Endothelial cell of umbilical vein (primary cell): ENCODE data around the gene CAMK2G. TPM values are rescaled to one million over a fixed set of nuclear protein-coding genes. Genes with fewer than 3 reads are reported as not detected.
"Not testable (repeated sequence)": the region's sequence is repeated elsewhere in the genome, so short reads cannot be mapped to it uniquely, and the experiment has no call there.

Experiments used
- BruUV-seq: library from RNA; stranded (reverse); fragments of 400-500 nt; replicated peaks from 2 replicates; lab custom pipeline; 2021; lab: Mats Ljungman, UMichigan
- CTCF ChIA-PET: fragments of 300-600, 350-600 bp; sonication (Branson Sonifier 250); formaldehyde crosslinking; loops from one replicate; lab custom pipeline; 2021; ENCODE audit warnings: antibody characterized with exemption, inconsistent platforms; lab: Charles Lee
- POLR2A ChIA-PET: fragments of 300-600, 350-600 bp; sonication (Branson Sonifier 250); formaldehyde crosslinking; loops from one replicate; lab custom pipeline; 2021; ENCODE audit warnings: antibody characterized with exemption, inconsistent platforms; lab: Charles Lee
- DNase-seq: peaks from one replicate; pipeline ENCODE4 v3.0.0-alpha.2; 2011; ENCODE audit warnings: low read depth, low spot score
- FAIRE-seq: peaks from 2 replicates; lab custom pipeline; 2011; peaks lifted over from hg19 to GRCh38; lab: Jason Lieb, UNC
- H2AFZ ChIP-seq: 2 replicates; pipeline ENCODE4 v1.6.0; 2012; ENCODE audit warnings: low read depth, low read length, control low read depth, inconsistent platforms
- H3K27ac ChIP-seq: 2 replicates; pipeline ENCODE4 v1.5.1; 2011; ENCODE audit warnings: low read depth, mild to moderate bottlenecking, control low read depth, low read length, moderate library complexity; ENCODE audit not compliant: insufficient read depth
- H3K27me3 ChIP-seq, 2 experiments: 2 replicates each; pipeline versions ENCODE4 v1.6.0 to v1.6.1; 2011; ENCODE audit warnings: low read length in 2 of 2, mixed read lengths in 1 of 2; ENCODE audit not compliant: control insufficient read depth in 2 of 2, insufficient read depth in 2 of 2
- H3K36me3 ChIP-seq, 2 experiments: 2 replicates in 1 of 2; 3 replicates in 1 of 2; pipeline ENCODE4 v1.5.1; 2011; ENCODE audit warnings: low read length in 2 of 2, mild to moderate bottlenecking in 1 of 2, moderate library complexity in 1 of 2; ENCODE audit not compliant: control insufficient read depth in 2 of 2, insufficient read depth in 2 of 2; ENCODE audit errors: extremely low read depth in 1 of 2
- H3K4me1 ChIP-seq: 3 replicates; pipeline ENCODE4 v1.5.1; 2011; ENCODE audit warnings: mild to moderate bottlenecking, low read length; ENCODE audit not compliant: control insufficient read depth, insufficient read depth; ENCODE audit errors: extremely low read depth
- H3K4me2 ChIP-seq: 2 replicates; pipeline ENCODE4 v1.6.1; 2011; ENCODE audit warnings: low read length, control low read depth, mixed read lengths; ENCODE audit not compliant: insufficient read depth
- H3K4me3 ChIP-seq, 3 experiments: fragments of 200-600 bp in 1 of 3; sonication (generic), shearing (Covaris generic) in 1 of 3; replicated peaks in 1 of 3; 2 replicates each; pipeline ENCODE4 v1.5.1; 2011 to 2016; ENCODE audit warnings: control low read depth in 3 of 3, low read length in 3 of 3, mild to moderate bottlenecking in 2 of 3, inconsistent platforms in 1 of 3, low read depth in 1 of 3, moderate library complexity in 1 of 3; ENCODE audit not compliant: insufficient read depth in 1 of 3
- H3K79me2 ChIP-seq: 2 replicates; pipeline ENCODE4 v1.6.0; 2012; ENCODE audit warnings: low read length, inconsistent platforms; ENCODE audit not compliant: control insufficient read depth, insufficient read depth
- H3K9ac ChIP-seq: replicated peaks from 2 replicates; pipeline ENCODE3; 2011; ENCODE audit warnings: low read length, control low read depth; ENCODE audit not compliant: insufficient read depth; ENCODE audit errors: extremely low read depth
- H3K9me1 ChIP-seq: replicated peaks from 3 replicates; pipeline ENCODE4 v1.6.0; 2011; ENCODE audit warnings: mild to moderate bottlenecking, low read length; ENCODE audit not compliant: control insufficient read depth, insufficient read depth; ENCODE audit errors: extremely low read depth
- H3K9me3 ChIP-seq: replicated peaks from 2 replicates; pipeline ENCODE4 v1.5.1; 2012; ENCODE audit warnings: low read length, inconsistent platforms; ENCODE audit not compliant: control insufficient read depth, insufficient read depth
- H4K20me1 ChIP-seq: replicated peaks from 2 replicates; pipeline ENCODE3; 2011; ENCODE audit warnings: mild to moderate bottlenecking, low read length; ENCODE audit not compliant: control insufficient read depth, insufficient read depth; ENCODE audit errors: extremely low read depth
- CTCF ChIP-seq, 2 donors: IDR thresholded peaks; 1 replicate in 1 of 2; 2 replicates in 1 of 2; pipeline ENCODE4 v1.5.1; 2011; ENCODE audit warnings: low read length in 2 of 2, mild to moderate bottlenecking in 2 of 2, moderate library complexity in 2 of 2, control low read depth in 1 of 2, inconsistent platforms in 1 of 2, low read depth in 1 of 2; ENCODE audit not compliant: insufficient read depth in 1 of 2; ENCODE audit errors: extremely low read depth in 1 of 2
- EZH2 ChIP-seq: IDR thresholded peaks from 2 replicates; pipeline ENCODE4 v1.6.1; 2012; ENCODE audit warnings: borderline replicate concordance, low read depth, mild to moderate bottlenecking, moderate library complexity, low read length, inconsistent platforms; ENCODE audit not compliant: severe bottlenecking
- FOS ChIP-seq: IDR thresholded peaks from 2 replicates; pipeline ENCODE4 v1.6.1; 2011; ENCODE audit warnings: mild to moderate bottlenecking, low read length, moderate library complexity, borderline replicate concordance; ENCODE audit not compliant: insufficient read depth
- GATA2 ChIP-seq: IDR thresholded peaks from 2 replicates; pipeline ENCODE4 v1.7.0; 2011; ENCODE audit warnings: low read depth, mild to moderate bottlenecking, moderate library complexity, mixed read lengths, low read length; ENCODE audit not compliant: insufficient read length, insufficient read depth
- JUN ChIP-seq: IDR thresholded peaks from 2 replicates; pipeline ENCODE4 v1.6.1; 2011; ENCODE audit warnings: borderline replicate concordance, low read depth; ENCODE audit not compliant: insufficient read length, insufficient read depth
- MAX ChIP-seq: IDR thresholded peaks from 2 replicates; pipeline ENCODE4 v1.6.1; 2011; ENCODE audit not compliant: insufficient read depth, insufficient read length
- MYC ChIP-seq: IDR thresholded peaks from one replicate; pipeline ENCODE4 v1.6.1; 2011; ENCODE audit warnings: mild to moderate bottlenecking, low read depth, low read length
- POLR2A ChIP-seq: IDR thresholded peaks from 2 replicates; pipeline ENCODE4 v1.6.1; 2012; ENCODE audit warnings: low read depth, mild to moderate bottlenecking, control low read depth, low read length
- POLR2AphosphoS5 ChIP-seq: IDR thresholded peaks from 2 replicates; pipeline ENCODE4 v1.6.1; 2012; ENCODE audit warnings: low read depth, mild to moderate bottlenecking, control low read depth, low read length, moderate library complexity; ENCODE audit not compliant: insufficient read depth
- dilution Hi-C: fragments of 300-500 bp; cut with MboI; formaldehyde crosslinking; loops from one replicate; pipeline ENCODE4 v1.15.0; 2019; ENCODE audit warnings: low sequenced_read_pairs; ENCODE audit not compliant: extremely low pct_ligation_motif_present
- intact Hi-C: fragments of 100-400 bp; cut with micrococcal nuclease; formaldehyde crosslinking; loops from one replicate; pipeline ENCODE4 v1.10.0; 2022
- polyA plus RNA-seq, 4 experiments: library from polyadenylated mRNA; depleted of rRNA in 3 of 4; stranded (reverse) in 3 of 4; unstranded in 1 of 4; fragments of >200 nt; gene quantifications; 2 replicates each; pipeline versions ENCODE4 v1.2.1 to v1.2.3, GENCODE V29; 2011 to 2012; ENCODE audit warnings: missing spikeins in 1 of 4
- total RNA-seq: library from RNA; stranded (reverse); gene quantifications from 2 replicates; pipeline ENCODE4 v1.2.3, GENCODE V29; 2021

The CAMK2G gene
- total and polyA plus RNA-seq, 2 donors (not counting 3 experiments of a cell fraction or from before 2014, with no cell fraction given) = 27.2 to 33.6 TPM

GRCh38 chr10:73788864-73789658, 85.3 kb downstream of the CAMK2G start:
- intact Hi-C loops (no loop called here), dilution Hi-C loops (no loop called here)
- H2AFZ ChIP-seq = no peak overlapping the region
- DNase-seq (no peak), FAIRE-seq (no peak)
- H3K27me3 ChIP-seq = no peaks in the 10 kb centered on the region
- ChIA-PET POLR2A (no interaction called here), CTCF (no interaction called here)
- H3K9me1 ChIP-seq = no peaks in the 10 kb centered on the region
- H3K27ac ChIP-seq = no peak overlapping the region
- H3K4me3 ChIP-seq = no peak overlapping the region
- TF ChIP-seq EZH2 = no peak
- TF ChIP-seq FOS = no peak
- TF ChIP-seq CTCF (IDR thresholded peaks at IDR 0.05; ENCODE audit: extremely low read depth in 1 of 2, insufficient read depth in 1 of 2, low read depth in 1 of 2, low read length in 2 of 2) = no peak
- TF ChIP-seq MYC = no peak
- TF ChIP-seq POLR2A = no peak
- no peak for TF ChIP-seq MAX
- no peak for TF ChIP-seq POLR2AphosphoS5
- no peak for TF ChIP-seq GATA2
- no peak for TF ChIP-seq JUN
- peaks cover 18% of the 10 kb centered on the region for H3K4me1 ChIP-seq
- BruUV-seq = no TSS peak
- H3K9me3 ChIP-seq = no peaks in the 10 kb centered on the region
- peaks cover 26% of the 10 kb centered on the region for H3K79me2 ChIP-seq
- peaks cover 6% of the 10 kb centered on the region for H4K20me1 ChIP-seq
- H3K36me3 ChIP-seq = peaks cover 15 to 47% of the 10 kb centered on the region in 2 experiments
- H3K4me2 ChIP-seq = no peak overlapping the region
- H3K9ac ChIP-seq = no peak overlapping the region

- H2AFZ ChIP-seq, DNase-seq, intact Hi-C loops, H3K4me3 ChIP-seq, H3K27me3 ChIP-seq, H3K4me2 ChIP-seq, BruUV-seq, H3K9ac ChIP-seq, dilution Hi-C loops, H3K9me1 ChIP-seq, H4K20me1 ChIP-seq, H3K9me3 ChIP-seq, H3K27ac ChIP-seq, FAIRE-seq: not testable (repeated sequence)
- ChIA-PET CTCF (interaction anchor here (1.1 to 1.6 kb wide), 3 partner anchors 12 to 92 kb away, joined by 3 to 11 read pairs (median 3); no protein-coding TSS in a partner anchor), POLR2A (interaction anchor here (0.7 kb wide), 1 partner anchor 1613 kb away, joined by 7 read pairs; no protein-coding TSS in a partner anchor)
- Histone ChIP-seq H3K4me1 (peaks cover 24% of the 10 kb centered on the region), H3K79me2 (peaks cover 40% of the 10 kb centered on the region), H3K36me3 (peaks cover 4 to 30% of the 10 kb centered on the region in 2 experiments)
Observed at GRCh38 chr10:73787031-73787800, 87.1 kb downstream of the CAMK2G start.
